ENCODE measurements around the gene ERP27.

GRCh38 chr12:14965221-14965620 lies 26.9 kb upstream of the ERP27 start:
- TF ChIP-seq, protein P1, sequence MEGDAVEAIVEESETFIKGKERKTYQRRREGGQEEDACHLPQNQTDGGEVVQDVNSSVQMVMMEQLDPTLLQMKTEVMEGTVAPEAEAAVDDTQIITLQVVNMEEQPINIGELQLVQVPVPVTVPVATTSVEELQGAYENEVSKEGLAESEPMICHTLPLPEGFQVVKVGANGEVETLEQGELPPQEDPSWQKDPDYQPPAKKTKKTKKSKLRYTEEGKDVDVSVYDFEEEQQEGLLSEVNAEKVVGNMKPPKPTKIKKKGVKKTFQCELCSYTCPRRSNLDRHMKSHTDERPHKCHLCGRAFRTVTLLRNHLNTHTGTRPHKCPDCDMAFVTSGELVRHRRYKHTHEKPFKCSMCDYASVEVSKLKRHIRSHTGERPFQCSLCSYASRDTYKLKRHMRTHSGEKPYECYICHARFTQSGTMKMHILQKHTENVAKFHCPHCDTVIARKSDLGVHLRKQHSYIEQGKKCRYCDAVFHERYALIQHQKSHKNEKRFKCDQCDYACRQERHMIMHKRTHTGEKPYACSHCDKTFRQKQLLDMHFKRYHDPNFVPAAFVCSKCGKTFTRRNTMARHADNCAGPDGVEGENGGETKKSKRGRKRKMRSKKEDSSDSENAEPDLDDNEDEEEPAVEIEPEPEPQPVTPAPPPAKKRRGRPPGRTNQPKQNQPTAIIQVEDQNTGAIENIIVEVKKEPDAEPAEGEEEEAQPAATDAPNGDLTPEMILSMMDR (IDR thresholded peaks at IDR 0.05), result no peak
- no peak for TF ChIP-seq POLR2A (IDR thresholded peaks at IDR 0.05)
